ENCODE data around the gene PPFIA4.

Gene PPFIA4

DNA sequence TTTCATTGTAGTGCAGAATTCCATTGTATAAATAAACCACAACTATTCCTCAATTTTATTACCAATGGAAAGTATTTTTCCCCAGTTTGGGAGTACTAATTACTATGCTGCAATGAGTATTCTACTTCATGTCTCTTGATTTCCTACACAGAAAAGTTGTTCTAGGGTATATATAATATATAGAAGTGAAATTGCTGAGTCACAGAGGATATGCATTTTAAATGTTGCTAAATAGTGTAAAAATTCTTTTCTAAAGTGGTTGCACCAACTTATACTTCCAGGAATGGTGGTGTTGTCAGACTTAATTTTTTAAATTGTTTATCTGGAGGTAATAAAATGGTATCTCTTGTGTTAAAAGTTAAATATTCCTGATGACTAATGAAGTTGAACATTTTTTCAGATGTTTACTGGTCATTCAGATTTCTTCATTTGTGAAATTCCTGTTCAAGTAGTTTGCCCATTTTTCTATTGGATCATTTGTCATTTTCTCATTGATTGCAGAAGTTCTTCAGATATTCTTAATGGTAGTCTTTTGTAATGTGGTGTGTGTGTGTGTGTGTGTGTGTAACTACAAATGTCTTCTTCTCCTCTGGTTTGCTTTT lies 78.6 kb downstream of the PPFIA4 start:
- DNase-seq = no peak

DNA sequence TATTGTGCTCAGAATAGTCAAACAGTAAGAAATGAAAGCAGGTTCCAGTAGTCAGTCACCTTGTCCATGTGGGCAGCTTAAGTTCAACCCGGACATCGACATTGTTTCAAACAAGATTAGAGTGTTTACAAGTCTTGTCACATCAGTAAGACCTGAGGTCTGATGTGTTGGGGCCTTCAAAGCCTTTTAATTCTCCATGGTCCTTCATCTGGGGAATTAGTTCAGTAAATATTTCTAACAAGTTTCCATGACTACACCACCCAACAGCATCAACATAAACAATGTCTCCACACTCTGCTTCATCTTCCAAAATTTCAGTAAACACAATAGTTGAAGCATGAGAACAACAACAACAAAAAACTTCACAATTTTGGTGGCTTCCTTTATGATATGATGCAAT lies 86.2 kb downstream of the PPFIA4 start:
- DNase-seq = no peak

DNA sequence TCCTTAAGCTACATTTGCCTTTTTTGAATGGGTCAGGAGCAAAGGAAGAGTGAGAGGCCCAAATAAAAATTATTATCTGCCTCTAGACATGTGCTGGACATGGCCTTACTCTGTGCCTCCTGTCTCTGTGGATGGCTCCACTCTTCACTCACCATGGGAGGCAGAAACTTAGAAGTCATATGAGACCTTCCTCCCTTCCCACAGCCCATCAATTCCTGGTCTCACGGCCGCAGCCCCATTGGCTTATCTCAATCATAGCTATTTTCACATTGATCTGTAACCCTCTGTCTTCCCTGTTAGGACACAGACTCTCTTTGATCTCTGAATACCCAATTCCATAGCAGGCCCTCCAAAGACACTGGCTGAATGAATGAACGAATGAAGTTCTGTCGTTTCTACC lies 87.0 kb downstream of the PPFIA4 start:
- no peak for DNase-seq

DNA sequence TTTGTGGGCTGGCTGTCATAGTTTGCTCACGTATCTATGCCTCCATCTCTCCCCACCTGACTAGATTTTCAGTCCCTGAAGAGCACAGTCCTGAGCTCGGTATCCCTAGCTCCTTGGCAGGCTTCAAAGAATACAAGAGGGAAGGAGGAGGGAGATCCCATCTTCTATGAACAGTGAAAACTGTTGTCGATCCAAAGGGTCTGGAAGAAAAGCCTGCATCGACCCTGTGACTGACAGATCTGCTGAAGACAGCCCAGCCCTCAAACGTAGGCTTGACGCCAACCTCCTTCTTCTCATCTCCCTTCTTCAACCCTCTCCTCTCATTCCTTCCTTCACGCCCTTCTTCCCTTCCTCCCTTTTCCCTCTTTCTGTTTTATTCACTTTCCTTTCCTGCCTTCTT lies 87.9 kb downstream of the PPFIA4 start:
- DNase-seq = no peak

DNA sequence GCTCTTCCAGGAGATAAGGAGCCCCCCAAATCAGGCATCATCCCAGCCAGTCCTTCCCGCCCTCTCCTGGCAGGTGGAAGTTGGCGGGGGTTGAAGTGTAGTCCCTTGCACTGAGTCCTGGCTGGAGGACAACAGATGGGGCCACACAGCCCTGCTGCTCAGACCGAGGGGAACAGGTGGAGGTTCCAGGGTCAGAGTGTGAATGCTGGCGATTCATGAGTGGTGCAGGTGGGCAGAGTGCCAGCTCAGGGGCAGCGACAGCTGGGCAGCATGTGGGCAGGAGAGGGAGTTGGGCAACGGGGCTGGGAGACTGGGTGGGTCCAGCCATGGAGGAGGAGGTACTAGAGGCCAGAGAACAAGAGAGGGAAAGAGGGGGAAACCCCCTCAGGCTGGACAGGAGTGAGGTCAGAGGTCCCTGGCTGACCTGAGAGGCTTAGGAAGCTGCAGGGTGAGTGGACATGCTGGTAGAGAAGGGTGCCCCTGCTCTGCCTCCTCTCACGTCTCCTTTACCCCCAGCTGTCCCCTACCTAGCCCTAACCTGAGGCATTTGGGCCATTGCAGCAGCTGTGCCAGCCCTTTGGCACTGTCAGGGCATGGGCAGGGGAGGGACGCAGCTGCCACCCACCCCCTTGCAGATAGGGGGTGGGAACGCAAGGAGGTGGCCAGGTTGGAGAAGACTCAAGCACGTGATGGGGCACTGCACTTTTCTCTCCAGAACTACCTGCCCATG lies 90.0 kb downstream of the PPFIA4 start:
- DNase-seq = peak; percentile 65

DNA sequence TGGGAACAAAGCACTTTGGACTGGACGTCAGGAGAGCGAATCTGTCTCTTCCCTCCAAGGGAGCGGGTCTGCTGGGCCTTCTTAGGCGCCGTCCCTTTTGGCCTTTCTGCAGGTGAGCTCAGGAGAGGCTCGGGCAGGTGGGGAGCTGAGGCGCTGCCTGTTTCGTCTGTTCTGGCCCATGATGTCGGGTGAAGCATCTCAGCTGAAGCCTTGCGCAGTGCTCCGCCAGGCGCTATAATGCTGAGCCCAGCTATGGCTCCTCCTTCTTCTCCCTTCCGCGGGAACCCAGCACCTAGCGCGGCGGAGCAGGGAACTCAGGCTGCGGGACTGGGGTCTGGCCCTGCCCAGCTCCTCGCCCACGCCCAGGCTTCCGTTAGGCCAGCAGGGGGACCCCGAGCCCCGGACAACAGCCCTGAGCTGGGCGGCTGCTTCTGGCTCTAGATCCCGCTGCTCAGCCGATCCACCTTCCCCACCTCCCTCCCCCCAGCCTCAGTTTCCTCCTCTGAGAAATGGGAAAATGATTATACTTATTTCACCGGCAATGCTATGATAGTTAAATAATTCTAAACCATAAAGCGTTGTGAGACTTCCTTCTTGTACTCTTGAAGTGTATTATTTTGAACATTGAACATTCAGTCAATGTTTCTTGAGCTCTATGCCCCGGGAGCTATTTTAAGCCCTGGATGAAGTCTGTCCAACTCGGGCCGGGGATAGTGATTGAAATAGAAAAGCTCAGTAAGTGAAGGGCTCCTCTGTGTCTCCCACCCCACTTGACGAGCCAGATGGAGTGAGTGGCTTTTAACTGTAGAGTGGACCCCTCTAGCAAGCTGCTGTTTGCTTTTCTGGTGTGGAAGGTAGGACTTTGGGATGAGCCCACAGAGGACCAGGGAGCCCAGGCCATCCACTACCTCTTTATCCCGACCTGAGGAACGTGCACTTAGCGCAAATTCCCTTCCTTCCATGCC lies 91.6 kb downstream of the PPFIA4 start:
- DNase-seq = no peak

DNA sequence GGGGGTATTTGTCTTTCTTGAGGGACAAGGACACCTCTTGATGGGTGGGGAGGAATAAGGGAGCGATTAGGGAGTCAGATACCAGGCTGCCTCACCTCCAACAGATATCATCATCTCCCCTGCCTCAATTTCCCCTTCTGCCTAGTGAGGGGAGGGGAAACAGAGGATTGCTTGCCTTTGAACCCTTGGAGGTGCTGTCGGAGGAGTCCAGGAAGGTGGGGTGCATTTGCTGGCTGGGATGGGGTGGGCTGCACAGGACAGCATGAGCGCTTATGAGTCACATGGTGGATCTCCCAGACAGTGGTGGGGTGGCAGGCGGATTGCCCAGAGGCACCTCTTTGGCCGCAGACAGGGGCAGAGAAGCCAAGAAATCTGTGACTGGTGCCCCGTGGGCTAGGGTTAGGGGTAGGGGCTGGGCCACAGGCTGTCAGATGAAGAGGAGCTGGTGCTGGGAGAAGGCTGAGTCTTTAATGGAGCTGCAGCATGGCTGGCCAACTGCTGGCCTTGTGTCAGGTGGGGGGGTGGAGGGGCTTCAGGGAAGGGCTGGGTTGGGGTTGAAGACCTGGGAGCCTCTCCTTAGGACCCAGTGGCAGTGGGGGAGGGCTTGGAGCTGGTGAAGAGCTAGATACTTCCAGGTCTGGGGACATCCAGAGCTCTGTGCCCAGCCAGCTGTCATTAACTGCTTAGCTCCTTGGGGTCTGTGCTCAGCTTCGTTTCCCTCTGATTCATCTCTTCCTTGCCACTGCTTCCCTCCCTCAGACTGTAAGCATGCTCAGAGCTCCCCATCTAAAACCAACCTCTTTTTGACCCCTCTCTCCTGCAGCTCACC lies 94.2 kb downstream of the PPFIA4 start:
- DNase-seq = no peak

DNA sequence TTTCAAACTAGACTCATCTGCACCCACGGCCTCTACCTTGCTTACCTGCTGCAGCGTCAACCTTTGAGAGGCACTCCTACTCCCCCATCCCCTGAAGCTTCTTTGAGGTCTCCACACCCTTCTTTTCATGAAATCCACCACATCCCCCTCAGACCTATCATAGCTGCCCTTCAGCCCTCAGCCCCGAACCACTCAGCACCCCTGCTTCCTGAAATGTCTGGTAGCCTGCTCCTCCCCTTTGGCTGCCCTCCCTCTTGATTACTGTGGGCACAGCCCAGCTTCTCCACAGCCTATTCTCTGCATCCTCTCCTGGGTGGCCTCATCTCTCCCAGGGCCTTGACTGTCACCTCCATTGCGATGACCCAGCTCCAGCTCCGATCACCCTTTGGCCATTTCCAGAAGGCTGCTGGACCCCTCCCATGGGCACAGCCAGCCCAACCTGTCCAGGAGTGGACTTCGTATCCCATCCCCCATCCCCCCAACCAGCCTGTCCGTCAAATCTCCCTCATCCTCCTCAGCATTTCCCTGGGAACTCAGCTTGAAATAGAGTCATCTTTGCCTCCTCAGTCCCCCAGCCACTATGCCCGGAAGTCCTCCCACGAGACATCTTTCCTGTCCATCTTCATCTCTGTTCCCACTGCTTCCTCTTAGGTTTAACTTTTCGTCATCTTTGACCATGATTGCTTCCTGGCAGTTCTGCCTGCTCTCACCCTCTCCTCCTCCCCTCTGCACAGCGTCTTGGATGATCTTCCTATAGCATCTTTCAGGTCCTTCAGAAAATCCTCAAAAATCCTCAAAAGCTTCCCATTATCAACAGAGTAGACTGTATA lies 95.1 kb downstream of the PPFIA4 start:
- no peak for DNase-seq

DNA sequence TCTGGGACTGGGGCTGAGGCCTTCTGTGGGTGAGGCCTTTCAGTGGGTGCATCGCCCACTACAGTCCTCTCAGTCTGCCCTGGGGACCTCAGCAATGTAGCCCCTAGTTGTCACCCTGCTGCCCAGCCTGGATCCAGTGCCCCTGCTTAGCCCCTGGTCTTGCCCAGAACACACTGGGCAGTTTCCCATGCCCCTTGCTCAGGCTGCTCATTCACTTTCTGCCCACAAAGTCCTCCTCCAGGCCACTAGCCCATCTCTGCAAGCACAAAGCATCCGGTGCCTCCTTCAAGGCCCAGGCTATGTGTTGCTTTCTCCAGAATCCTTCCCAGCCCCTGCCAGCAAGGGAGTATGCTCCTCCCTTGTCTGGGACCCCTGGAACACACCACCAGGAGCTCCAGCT lies 95.9 kb downstream of the PPFIA4 start:
- DNase-seq = no peak

DNA sequence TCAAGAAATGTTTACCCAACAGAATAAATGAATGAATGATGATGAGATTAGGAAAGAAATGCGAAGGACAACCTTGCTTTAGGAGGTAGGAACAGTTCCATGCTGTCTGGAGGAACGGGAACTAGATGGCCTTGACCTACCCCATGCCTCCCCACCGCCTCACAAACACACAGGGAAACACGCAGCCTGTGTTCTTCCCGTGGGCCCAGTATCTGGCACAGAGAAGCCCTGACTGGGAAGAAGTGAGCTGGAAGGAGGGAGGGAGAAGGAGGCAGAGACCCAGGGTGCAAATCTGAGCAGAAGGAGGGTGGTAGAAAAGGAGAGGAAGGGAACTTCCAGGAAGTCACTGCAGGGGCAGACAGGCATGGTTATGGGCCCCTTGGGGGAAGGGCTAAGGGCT lies 97.7 kb downstream of the PPFIA4 start:
- no peak for DNase-seq

DNA sequence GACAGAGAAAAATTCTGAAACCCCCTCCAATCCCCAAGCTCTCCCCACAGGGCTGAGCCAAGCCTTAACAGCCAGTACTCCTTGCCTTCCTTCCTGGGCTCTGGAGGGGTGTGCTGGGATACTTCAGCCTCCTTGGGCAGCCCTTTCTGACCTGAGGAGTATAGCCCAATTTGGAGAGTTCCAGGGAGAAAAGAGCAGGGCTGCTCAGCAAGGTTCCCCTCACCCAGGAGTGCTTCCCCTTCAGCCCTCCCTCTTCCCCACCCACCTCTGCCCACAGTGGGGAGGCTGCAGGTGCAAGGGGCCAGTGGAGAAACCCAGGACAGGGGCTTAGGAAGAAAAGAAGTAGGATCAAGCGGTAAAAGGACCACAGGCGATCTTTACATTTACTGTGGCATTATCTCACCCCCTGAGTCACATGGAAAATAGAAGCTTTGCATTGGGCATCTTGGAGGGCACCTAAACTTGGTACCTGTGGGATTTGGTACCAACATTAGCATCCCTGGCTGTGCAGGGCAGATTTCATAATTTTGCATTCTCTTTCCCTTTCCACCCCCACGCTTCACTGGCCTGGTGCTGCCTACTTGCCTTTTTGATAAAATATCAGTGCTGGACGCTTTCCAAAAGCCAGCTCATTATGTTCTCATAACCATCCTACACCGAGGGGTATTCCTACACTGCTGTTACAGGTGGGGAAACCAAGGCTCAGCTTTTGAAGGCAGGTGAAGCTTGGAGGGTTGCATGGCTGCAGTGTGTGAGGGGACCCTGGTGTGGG lies 98.4 kb downstream of the PPFIA4 start:
- peak; percentile 33 for DNase-seq

DNA sequence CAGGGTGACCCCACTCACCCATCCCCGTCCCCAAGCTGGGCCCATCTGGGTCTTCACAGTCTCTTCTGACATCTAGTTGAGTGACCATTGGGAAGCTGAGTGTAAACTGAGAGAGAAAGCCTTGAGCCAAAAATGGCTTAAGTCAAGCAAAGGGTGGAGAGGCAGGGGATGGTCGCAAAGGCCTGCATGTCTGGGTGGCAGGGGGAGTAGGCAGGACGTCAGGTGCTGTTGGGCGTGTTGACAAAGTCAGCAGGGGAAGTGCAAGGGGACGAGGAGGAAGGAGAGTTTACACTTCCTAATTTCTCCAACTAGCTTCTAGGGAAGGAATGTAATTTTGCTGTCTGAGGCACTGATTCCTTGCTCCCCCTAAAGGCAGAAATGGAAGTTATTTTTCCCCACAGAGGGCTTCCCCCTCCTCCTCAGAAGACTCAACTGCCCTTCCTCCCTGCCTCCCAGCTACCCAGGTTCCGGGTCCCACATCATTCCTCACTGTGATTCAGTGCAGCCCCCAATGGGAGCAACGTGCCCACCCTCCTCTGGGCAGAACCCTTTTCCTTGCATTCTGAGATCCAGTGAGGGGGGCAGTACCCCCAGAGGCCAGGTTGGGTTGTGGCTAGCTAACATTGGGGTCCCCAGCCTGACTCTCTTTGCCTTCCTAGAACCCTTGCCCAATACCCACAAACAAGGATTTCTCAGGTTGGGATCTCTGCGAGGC lies 100.0 kb downstream of the PPFIA4 start:
- DNase-seq = no peak

DNA sequence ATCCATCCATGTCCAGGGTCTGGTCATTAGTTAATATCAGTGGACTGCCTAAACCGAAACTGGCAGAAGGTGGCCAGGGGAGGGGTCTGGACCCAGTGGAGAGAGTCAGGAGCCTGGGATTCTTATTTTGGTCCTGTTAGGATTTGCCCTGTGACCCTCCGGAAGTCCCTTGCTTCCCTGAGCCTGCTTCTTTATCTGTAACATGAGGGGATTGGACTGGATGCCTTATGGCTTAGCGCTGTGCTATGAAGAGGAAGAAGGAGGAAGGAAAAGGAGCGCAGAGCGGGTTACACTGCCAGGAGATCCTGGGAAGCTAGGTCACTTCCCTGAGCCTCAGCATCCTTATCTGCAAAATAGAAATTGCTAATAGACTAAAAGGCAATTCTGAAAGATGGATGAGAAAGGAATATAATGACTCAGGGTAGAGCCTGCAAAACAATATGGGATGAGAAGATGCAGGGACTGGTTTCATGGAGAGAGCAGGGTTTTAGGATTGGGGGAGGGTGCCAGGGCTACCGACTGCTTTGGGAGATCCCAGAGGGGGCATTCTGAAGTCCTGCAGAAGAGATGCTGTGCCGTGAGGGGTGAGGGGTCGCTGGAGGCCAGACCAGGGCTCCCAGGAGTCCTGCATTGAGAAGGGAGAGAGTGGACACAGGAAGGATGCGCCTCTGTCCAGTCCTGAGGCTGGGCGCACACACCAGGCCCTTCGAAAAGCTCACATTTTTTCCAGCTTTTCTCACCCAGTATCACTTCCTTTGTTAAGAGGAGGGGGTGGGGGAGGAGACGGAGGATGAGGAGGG lies 100.8 kb downstream of the PPFIA4 start:
- DNase-seq = no peak

DNA sequence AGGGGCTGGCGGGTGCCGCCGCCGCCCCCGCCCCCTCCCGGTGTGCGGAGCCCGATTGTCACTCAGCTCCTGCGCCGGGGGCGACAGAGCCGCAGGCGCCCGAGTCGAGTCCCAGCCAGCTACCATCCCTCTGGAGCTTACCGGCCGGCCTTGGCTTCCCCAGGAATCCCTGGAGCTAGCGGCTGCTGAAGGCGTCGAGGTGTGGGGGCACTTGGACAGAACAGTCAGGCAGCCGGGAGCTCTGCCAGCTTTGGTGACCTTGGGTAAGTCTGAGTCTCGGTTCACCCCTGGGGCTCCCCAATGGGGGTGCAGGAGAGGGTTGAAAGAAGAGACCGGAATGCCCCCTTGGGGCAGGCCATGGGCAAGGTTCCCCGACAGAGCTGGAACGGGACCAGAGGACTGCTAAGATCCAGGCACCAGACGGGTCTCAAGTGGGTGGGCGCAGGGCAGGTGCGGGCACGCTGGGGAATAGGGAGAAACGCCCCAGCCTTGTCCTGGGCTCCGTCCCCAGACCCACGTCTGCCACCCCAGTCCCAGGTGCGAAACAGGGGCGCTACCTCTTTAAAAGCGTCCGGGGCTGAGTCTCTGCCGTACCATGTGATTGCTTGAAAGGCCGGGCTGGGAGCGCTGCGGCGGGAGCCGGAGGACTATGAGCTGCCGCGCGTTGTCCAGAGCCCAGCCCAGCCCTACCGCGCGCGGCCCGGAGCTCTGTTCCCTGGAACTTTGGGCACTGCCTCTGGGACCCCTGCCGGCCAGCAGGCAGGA lies 101.6 kb downstream of the PPFIA4 start, which contains the start of gene ADORA1:
Gene ADORA1 (plus strand): TSS at position 61 of the 765 bp plus-strand sequence. CDS start 1,116 bp downstream, outside the sequence.
- DNase-seq = peak; percentile 64

DNA sequence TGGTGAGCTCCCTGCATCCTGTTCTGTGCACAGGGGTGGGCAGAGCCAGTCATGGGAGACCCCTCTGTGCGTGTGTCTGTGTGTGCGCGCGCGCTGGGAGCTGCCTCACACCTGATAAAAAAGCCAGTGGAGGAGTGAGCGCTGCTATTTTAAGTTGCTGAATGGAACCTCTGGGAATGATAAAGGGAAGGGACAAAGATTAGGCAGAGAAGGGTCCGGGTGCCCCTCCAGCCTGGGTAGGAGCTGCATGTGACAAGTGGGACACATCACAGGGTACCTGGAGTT lies 102.1 kb downstream of the PPFIA4 start:
- DNase-seq = peak; percentile 49

All from NCI-H2171 treated with DMSO at 0.1 percent for 48 hours (cell line).